ENCODE results near the gene RAB43.
"Not testable (repeated sequence)": the region's sequence is repeated elsewhere in the genome, so short reads cannot be mapped to it uniquely, and the experiment has no call there.

The RAB43 gene

DNA sequence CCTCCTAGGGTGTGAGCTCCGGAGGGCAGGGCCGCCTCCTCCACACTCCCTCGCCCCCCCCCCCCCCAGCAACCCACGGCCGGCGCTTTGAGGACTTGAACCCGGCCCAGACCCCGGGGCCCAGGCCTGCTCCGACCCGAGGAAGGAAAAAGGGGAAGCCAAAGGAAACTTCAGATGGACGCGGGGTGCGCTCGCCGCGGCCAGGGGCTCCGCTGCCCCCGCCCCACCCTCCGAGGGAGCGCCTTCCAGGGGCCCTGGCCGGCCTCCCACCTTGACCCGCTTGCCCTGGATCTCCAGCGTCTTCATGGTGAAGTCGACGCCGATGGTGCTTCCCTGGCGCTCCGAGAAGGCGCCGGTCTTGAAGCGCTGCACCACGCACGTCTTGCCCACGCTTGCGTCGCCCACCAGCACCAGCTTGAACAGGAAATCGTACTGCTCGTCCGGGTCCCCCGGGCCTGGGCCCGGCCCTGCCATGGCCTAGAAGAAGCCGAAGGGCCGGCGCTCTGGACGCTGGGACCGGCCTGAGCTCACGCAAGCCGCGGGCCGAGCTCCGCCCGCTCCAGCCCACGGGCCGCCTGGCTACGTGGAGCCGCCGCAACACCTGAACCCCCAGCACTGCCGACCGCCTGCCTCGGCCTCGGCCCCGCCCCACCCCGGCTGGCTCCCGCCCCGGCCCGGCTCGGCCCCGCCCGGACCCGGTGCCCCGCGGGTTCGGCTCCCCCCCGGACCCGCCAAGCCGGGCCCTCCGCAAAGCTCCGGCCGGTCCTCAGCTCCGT, 400 bp downstream of the RAB43 start:
- DNase-seq = peak in 1 of 2 experiments; percentile 84

DNA sequence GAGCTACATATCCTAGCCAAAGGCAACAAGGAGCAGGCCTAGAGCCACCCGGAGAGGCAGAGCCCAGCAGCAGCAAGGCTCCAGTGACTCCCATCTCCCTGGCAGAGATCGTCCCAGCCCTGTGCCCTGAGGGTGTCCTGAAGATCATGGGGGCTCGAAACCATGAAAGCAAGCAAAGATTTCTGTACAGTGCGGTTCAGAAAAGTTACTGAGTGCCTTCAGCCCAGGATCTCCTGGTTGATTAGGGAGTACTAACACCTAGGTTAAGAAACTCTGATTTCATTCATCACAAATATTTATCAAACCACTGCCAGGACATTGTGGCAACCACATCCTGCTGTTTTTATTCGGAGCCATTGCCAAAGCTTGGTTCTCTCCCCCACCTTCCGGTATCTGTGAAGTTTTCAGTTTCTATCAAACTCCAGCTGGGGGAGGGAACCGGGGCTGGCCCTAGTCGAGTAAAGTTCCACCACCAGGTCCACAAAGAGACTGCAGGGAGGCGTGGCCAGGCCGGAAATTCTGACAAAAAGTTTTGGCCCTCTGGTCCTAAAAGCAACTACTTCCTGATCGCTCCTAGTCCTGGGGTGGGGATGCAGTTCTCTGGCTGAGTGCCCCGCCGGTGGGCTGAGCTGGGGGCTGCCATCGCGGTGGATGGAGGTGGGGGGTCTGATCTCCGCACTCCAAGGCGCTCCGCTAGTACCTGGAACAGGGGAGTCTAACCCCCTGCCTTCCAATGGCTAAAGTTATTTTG, 1.2 kb downstream of the RAB43 start:
- DNase-seq = peak in 1 of 2 experiments; percentile 47

- peak in 1 of 2 experiments; percentile 20 for DNase-seq
These were observed 2.1 kb downstream of the RAB43 start for GRCh38 chr3:129119365-129120100.

GRCh38 chr3:129118745-129119144, 2.9 kb downstream of the RAB43 start:
- no peak for DNase-seq

GRCh38 chr3:129117134-129117533, 4.5 kb downstream of the RAB43 start:
- no peak for DNase-seq

DNA sequence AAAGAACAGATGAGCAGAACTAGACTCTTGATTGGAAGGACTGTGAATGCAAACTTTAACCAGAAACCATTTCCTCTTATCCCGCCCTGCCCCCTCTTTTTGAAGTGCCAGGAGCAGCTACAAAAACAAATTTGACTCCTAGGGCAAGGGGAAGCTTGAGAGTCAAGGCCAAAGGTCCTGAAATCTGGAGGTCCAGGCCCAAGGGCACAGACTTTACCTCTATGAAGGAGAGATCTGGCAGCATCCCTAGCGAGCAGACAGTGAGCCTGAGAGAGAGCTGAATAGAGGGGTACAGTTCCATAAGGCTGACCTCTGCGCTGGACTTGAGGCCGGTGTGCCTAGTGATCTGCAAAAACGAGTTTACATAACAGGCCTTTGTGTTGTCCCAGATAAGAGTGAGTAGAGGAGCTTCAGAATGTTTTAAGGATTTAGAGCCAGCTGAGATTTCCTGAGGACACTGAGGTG, 5.1 kb downstream of the RAB43 start:
- DNase-seq = no peak

- DNase-seq = no peak
These were observed 7.1 kb downstream of the RAB43 start for GRCh38 chr3:129114455-129114854.

DNA sequence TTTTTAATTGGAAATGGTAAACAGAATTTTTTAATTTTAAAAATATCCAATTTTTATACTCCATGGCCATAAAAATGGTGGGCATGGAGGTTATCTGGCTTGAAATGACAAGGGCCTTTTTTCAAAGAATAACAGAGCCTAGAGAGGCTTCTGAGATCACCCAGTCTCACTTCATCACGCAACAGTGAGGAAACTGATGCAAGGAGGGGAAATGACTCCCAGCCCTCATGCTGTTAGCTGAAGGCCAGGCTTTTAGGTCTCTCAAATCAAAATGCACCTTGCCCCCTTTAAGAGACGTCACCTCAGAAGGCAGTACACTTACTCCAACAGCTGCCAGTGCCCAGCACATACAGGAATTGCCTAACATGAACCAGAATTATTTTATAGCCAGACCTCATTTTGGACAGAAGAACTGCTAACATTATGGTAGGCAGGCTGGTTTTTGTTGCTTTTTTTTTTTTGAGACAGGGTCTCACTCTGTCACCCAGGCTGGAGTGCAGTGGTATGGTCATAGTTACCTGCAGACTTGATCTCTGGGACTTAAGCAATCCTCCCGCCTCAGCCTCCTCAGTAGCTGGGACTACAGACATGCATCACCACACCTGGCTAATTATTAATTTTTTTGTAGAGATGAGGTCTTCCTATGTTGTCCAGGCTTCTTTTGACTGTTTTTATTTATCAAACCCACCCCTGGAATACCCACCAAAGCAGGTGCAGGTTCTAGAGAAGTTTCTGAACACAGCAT, 9.1 kb downstream of the RAB43 start:
- DNase-seq = no peak

- not testable (repeated sequence) for DNase-seq
These were observed 10.4 kb downstream of the RAB43 start for GRCh38 chr3:129111076-129111780.

DNA sequence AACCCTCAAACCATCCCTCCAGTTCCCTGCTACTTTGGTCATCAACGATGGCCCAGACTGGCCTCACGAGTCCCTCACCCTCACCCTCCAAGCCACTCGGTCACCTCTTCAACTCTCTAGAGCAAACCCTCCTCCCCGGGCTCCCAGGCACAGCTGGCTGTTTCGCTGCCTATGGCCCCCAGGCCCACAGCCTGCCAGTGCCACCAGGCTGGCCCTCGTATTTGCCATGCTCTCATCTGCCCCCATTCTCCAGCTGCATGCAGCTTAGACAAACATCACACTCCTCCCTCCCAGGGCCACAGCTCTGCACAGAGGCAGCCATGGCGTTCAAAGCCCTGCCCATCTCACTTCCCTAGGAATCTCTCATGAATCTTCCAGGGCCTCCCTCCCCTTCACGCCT, 13.8 kb downstream of the RAB43 start:
- DNase-seq = no peak

GRCh38 chr3:129106866-129107565, 14.6 kb downstream of the RAB43 start:
- DNase-seq = no peak

GRCh38 chr3:129106320-129106719, 15.3 kb downstream of the RAB43 start:
- DNase-seq = peak in 1 of 2 experiments; percentile 10

- DNase-seq = no peak
These were observed 15.7 kb downstream of the RAB43 start for GRCh38 chr3:129105862-129106261.

GRCh38 chr3:129104498-129105079, 17.0 kb downstream of the RAB43 start:
- DNase-seq = no peak

- no peak for DNase-seq
These were observed 17.6 kb downstream of the RAB43 start for GRCh38 chr3:129104051-129104450.

GRCh38 chr3:129103296-129103695, 18.3 kb downstream of the RAB43 start:
- DNase-seq = no peak

DNA sequence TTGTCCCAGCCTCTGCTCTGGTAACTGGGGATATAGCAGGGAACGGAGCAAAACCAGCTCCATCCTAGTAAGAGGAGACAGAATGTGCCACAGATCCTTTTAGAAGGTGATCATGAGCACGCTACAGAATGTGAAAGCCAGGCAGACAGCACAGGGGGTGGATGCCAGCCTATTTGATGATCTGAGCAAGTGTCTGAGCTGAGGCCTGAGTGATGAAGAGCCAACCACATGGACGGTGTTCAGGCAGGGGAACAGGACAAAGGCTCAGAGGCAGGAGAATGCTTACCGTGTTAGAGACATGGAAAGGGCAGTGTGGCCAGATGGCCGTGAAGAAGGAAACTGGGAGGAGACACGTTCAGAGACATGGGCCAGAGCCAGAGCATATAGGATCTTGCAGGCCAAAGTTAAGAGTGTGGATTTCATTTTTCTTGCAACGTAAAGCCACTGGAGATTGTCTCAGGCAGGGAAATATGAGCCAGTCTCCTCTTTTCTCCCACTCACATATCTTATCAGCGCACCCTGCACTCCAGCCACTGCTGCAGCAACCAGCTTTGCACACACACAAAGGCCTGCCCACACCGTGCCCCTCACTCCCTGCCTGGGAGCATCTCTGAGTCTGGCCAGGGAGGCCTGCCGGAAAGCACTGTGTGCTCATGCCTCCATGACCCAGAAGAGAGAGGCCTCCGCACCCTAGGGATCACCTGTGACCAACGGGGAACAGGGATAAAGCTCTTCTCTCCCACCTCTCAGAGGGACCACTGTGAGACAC, 20.1 kb downstream of the RAB43 start:
- no peak for DNase-seq

DNA sequence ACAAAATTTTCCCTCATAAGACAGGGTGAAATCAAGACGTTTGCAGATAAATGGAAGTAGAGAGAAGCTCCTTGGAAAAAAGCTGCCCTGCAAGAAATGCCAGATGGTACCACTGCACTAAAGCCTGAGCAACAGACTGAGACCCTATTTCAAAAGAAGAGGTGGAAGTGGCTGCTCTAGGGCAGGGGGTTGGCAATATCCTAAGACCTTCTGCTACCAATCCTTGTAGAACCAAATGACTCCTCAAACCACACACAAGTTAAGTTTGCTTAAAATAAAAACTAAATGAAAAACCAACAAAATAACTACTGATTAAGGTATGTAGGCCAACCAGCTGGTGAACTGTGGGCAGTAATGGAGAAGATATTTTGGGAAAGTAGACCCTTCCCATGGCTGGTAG, 21.3 kb downstream of the RAB43 start:
- no peak for DNase-seq

GRCh38 chr3:129095285-129095684, 26.3 kb downstream of the RAB43 start:
- no peak for DNase-seq

DNA sequence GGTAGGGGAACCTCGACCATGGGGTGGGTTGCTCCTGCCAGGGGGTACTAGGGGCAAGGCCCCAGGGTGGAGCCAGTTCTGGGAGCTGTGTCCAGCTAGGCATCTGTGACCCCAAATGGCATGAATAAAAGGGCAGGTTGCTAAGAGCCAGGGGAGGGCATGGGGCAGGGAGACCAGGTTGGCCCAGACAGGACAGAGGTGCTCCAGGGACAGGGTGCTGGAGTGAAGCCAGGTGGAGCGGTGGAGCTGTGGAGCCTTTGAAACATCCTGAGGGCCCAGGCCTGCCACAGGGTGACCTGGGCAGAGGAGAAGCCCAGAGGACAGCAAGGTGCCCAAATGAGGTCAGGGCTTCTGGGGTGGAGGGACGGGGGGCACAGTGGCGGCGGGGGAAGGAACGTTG, 33.3 kb downstream of the RAB43 start:
- DNase-seq = not testable (repeated sequence)
